Esophagus muscularis mucosa (tissue), 4 donors: ENCODE data around the gene SOX30.

ENCODE experiments used
- EP300 ChIP-seq: sonication (generic); formaldehyde crosslinking; IDR thresholded peaks from one replicate; pipeline ENCODE4 v1.6.1; 2017; ENCODE audit warnings: antibody characterized with exemption
- POLR2A ChIP-seq: fragments of 450-650 bp; IDR thresholded peaks from one replicate; pipeline ENCODE4 v1.6.1; 2017; ENCODE audit warnings: antibody characterized with exemption, moderate library complexity, mild to moderate bottlenecking, low read depth
- POLR2AphosphoS5 ChIP-seq, 2 donors: sonication (generic); formaldehyde crosslinking; IDR thresholded peaks; one replicate each; pipeline ENCODE4 v1.6.1; 2017; ENCODE audit warnings: antibody characterized with exemption in 2 of 2
- TF ChIP-seq, protein P1 (sequence below), 3 experiments: fragments of 200-600 bp in 2 of 3; fragments of 450-650 bp in 1 of 3; sonication (generic) in 2 of 3; IDR thresholded peaks; one replicate each; pipeline ENCODE4 v1.5.1; 2017 to 2019; ENCODE audit warnings: antibody characterized with exemption in 3 of 3, mild to moderate bottlenecking in 2 of 3, moderate library complexity in 1 of 3

DNA sequence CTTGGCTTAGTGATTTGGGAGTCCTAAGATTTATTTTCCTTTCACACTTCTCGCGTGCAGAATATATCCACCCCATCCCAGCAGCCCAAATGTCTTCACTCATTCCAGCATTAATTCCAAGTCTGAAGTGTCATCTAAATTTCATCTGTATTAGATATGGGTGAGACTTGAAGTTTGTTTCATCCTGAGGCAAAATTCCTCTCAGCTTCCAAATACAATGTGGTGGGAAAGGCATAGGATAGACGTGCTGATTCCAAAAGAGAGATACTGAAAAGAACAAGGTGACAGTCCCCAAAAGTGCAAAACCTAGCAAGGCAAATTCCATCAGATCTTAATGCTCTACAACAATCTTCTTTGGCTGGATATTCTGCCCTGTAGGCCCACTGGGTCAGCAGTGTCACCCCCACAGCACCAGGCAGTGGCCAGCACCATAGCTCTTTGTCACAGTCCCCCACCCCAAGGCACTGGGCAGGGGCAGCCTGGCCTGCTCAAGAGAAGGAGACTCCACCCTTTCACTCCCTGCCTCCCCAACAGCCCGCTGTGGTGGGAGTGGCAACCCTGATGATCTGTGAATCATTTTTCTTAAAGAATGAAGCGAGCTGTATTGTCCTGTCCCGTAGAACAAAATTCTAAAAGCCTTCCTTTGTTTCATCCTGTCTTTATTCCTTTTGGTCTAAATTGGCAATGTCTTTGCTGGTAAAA is 74.0 kb downstream of the SOX30 start:
- TF ChIP-seq, protein P1, sequence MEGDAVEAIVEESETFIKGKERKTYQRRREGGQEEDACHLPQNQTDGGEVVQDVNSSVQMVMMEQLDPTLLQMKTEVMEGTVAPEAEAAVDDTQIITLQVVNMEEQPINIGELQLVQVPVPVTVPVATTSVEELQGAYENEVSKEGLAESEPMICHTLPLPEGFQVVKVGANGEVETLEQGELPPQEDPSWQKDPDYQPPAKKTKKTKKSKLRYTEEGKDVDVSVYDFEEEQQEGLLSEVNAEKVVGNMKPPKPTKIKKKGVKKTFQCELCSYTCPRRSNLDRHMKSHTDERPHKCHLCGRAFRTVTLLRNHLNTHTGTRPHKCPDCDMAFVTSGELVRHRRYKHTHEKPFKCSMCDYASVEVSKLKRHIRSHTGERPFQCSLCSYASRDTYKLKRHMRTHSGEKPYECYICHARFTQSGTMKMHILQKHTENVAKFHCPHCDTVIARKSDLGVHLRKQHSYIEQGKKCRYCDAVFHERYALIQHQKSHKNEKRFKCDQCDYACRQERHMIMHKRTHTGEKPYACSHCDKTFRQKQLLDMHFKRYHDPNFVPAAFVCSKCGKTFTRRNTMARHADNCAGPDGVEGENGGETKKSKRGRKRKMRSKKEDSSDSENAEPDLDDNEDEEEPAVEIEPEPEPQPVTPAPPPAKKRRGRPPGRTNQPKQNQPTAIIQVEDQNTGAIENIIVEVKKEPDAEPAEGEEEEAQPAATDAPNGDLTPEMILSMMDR (IDR thresholded peaks at IDR 0.05): no peak
- TF ChIP-seq POLR2A (no peak), POLR2AphosphoS5 (IDR thresholded peaks at IDR 0.05) (no peak), EP300 (no peak)
